Measurements from ENCODE around the gene TAF11L3. TPM values are rescaled to one million over a fixed set of nuclear protein-coding genes. Genes with fewer than 3 reads are reported as not detected.
"Not testable (repeated sequence)": the region's sequence is repeated elsewhere in the genome, so short reads cannot be mapped to it uniquely, and the experiment has no call there.

Gene TAF11L3
- not detected in 2 replicates for total RNA-seq (2014; rRNA removed; shearing (Covaris generic))

DNA sequence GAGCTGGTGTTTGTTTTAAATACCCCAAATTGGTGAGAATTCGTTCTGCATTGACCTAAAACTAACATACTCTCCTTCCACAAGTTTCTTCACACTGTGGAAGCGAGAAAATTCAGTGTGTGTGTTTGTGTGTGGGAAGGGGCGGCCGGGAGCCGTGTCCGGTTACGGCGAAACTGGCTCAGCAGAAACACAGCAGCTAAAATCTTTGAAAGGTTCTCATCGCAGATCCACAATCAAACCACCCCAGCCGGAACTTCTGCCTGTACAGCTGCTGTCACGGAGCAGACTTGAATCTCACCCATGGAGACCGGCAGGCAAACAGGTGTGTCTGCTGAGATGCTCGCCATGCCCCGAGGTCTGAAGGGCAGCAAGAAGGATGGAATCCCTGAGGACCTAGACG, at the start of gene TAF11L3:
TSS of gene TAF11L3 (plus strand) at position 301 of the 400 bp plus-strand sequence.
- H3K36me3 ChIP-seq; DNase-seq; H3K27me3 ChIP-seq; H3K4me3 ChIP-seq; H3K9me3 ChIP-seq (replicated peaks); H3K4me1 ChIP-seq; H3K27ac ChIP-seq: not testable (repeated sequence)

DNA sequence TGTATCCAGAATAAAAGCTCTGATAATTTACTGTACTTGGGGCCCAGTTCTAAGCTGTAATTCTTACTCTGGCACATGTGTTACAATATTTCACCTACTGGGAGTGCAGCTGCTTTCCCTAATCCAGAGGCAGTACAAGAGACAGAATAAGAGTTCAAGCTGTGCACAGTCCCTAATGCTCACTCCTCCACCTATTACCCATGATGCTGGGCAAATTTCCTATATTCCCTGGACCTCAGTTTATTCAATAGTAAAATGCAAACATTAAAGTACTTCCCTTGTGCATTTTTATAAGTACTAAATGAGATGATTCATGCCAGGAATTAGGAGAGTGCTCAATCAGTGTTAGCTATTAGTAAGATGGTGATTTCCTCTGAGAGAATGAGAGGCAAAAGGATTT, 48.1 kb upstream of the TAF11L3 start:
- no peak for DNase-seq
- no peaks in the 10 kb centered on the region for H3K27me3 ChIP-seq
- H3K4me3 ChIP-seq: no peak overlapping the region
- no peaks in the 10 kb centered on the region for H3K36me3 ChIP-seq
- no peaks in the 10 kb centered on the region for H3K9me3 ChIP-seq (replicated peaks)
- no peaks in the 10 kb centered on the region for H3K4me1 ChIP-seq
- H3K27ac ChIP-seq: no peak overlapping the region

DNA sequence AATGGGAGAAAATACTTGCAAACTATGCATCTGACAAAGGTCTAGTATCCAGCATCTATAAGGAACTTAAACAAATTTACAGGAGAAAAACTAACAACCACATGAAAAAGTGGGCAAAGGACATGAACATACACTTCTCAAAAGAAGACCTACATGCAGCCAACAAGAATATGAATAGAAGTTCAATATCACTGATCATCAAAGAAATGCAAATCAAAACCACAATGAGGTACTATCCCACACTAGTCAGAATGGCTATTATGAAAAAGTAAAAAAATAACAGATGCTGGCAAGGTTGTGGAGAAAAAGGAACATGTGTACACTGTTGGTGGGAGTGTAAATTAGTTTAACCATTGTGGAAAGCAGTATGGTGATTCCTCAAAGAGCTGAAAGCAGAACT, 43.1 kb upstream of the TAF11L3 start:
- H3K4me1 ChIP-seq; H3K36me3 ChIP-seq; DNase-seq; H3K4me3 ChIP-seq; H3K9me3 ChIP-seq (replicated peaks); H3K27ac ChIP-seq; H3K27me3 ChIP-seq: not testable (repeated sequence)

DNA sequence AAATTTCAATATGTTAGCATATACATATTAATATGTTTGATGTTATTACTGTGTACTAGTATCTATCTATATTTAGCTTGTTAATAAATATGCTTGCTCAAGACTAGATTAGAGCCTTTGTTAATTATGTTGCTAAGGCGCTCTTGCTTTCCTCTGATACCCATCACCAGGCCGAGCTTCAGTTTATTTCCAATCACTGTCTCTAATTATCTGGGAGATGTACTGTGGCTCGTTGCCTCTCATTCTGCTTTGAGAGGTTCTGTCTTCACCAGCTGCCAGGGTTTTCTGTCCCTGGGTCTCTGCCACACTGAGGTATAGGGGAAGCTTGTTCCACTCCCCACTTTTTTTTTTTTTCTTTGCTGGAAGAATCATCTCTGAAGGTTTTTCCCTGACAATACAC, 41.1 kb upstream of the TAF11L3 start:
- H3K36me3 ChIP-seq: no peaks in the 10 kb centered on the region
- no peak overlapping the region for H3K4me3 ChIP-seq
- no peaks in the 10 kb centered on the region for H3K4me1 ChIP-seq
- no peaks in the 10 kb centered on the region for H3K27me3 ChIP-seq
- H3K27ac ChIP-seq: no peak overlapping the region
- H3K9me3 ChIP-seq (replicated peaks): no peaks in the 10 kb centered on the region
- no peak for DNase-seq

DNA sequence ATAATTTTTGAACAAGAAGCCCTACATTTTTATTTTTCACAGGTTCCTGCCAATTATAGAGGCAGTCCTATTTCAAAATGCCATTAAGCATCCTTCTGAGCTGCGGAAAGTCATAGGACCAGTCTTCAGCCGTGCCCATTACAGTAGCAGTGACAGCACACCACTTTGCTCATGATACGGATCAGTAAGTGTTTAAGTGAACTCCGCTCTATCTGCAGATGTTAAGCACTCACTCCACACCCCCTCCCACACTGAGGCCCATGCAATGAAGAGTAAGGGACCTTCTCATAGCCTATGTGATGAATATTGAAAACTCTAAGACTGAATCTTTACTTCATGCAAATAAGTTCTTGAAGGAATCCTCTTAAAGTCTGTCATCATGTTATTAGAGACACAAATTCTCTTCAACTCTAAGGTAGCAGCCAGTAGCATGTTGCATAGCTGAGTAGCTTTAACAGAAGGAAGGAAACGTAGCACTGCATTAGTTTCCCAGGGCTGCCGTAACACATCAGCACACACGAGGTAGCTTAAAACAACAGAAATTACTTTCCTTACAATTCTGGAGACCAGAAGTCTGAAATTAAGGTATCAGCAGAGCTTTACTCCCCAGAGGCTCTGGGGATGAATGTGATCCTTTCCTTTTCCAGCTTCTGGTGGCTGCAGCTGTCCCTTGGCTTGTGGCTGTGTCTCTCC, 40.4 kb upstream of the TAF11L3 start:
- no peaks in the 10 kb centered on the region for H3K36me3 ChIP-seq
- no peaks in the 10 kb centered on the region for H3K9me3 ChIP-seq (replicated peaks)
- DNase-seq: no peak
- no peak overlapping the region for H3K4me3 ChIP-seq
- H3K4me1 ChIP-seq: no peaks in the 10 kb centered on the region
- H3K27me3 ChIP-seq: no peaks in the 10 kb centered on the region
- H3K27ac ChIP-seq: no peak overlapping the region

DNA sequence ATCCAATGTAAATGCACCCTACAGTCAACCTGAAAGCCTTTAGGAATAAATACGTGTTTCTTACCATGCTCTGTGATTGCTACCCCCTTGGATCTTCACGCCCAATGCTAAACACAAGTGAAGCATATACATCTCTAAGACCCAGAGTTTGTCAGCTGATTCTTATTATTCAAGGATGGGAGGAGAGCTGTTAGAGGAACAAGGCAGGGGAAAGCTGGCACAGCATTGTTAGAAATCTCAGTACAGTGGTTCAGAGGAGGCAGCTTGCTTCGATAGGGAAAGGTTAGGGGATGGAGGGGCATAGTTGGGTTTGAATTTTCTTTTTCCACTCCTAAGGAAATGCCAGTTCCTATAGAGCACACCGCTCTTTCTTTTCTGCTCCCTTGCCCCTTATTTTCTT, 36.8 kb upstream of the TAF11L3 start:
- Histone ChIP-seq H3K9me3 (replicated peaks) (no peaks in the 10 kb centered on the region), H3K27me3 (no peaks in the 10 kb centered on the region), H3K4me3 (no peak overlapping the region), H3K27ac (no peak overlapping the region), H3K4me1 (no peaks in the 10 kb centered on the region), H3K36me3 (no peaks in the 10 kb centered on the region)
- no peak for DNase-seq

DNA sequence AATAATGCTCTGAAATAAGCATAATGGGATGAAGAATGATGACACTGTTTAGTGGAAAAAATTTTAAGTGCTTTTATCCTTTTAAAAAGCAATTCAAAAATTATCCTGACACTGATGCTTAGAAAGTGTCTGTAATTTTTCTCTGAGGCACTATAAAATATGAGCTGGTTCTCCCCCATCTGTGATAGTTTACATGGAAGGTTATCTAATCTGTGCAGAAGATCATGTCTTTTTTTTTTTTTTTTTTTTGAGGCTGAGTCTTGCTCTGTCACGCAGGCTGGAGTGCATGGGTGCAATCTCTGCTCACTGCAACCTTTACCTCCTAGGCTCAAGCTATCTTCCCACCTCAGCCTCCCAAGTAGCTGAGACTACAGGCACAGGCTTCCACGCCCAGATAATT, 35.4 kb upstream of the TAF11L3 start:
- Histone ChIP-seq H3K27me3 (no peaks in the 10 kb centered on the region), H3K27ac (no peak overlapping the region), H3K4me3 (no peak overlapping the region), H3K4me1 (no peaks in the 10 kb centered on the region), H3K9me3 (replicated peaks) (no peaks in the 10 kb centered on the region), H3K36me3 (no peaks in the 10 kb centered on the region)
- DNase-seq: no peak

DNA sequence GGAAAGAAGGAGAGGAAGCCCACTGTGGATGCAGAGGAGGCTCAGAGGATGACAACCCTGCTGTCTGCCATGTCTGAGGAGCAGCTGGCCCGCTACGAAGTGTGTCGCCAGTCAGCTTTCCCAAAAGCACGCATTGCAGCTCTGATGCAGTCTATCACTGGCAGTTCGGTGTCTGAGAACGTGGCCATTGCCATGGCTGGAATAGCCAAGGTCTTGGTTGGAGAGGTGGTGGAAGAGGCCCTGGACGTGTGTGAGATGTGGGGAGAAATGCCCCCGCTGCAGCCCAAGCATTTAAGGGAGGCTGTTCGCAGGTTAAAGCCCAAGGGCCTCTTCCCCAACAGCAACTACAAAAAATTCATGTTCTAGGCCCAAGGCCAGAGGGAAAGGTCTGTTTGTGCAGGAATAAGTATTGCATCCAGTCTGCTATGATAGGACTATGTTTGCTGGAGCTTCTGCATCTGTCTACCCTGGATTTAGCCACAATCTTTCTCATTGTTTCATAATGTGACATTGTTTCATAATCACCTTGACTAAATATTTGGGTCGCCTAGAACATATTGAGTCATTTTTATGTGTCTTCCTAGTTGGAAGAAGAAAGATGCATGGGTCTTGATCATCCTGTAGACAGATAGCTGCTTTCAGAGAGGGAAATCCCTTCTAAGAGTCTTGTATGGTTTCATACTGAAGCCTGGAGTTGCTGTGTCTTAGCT, 31.5 kb upstream of the TAF11L3 start:
- not testable (repeated sequence) for H3K9me3 ChIP-seq (replicated peaks); DNase-seq; H3K36me3 ChIP-seq; H3K4me1 ChIP-seq; H3K27me3 ChIP-seq; H3K27ac ChIP-seq; H3K4me3 ChIP-seq

DNA sequence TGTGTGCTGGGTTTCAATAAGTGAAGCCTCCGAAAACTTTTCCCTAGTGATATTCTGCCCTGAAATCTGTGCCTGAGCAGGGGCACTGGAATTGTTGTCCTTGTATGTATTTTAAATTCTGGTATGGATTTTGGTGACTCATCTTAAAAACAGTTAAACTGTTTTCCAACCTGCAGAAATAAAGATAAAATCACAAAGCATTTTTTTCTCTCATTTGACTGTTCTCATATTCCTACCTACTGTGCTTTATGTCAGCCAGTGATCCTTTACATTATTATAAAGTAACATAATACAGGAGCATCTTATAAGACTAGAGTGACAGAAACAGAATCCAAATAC, 31.0 kb upstream of the TAF11L3 start:
- H3K36me3 ChIP-seq: no peaks in the 10 kb centered on the region
- no peaks in the 10 kb centered on the region for H3K9me3 ChIP-seq (replicated peaks)
- no peak overlapping the region for H3K27ac ChIP-seq
- no peaks in the 10 kb centered on the region for H3K27me3 ChIP-seq
- H3K4me3 ChIP-seq: no peak overlapping the region
- H3K4me1 ChIP-seq: no peaks in the 10 kb centered on the region
- no peak for DNase-seq

DNA sequence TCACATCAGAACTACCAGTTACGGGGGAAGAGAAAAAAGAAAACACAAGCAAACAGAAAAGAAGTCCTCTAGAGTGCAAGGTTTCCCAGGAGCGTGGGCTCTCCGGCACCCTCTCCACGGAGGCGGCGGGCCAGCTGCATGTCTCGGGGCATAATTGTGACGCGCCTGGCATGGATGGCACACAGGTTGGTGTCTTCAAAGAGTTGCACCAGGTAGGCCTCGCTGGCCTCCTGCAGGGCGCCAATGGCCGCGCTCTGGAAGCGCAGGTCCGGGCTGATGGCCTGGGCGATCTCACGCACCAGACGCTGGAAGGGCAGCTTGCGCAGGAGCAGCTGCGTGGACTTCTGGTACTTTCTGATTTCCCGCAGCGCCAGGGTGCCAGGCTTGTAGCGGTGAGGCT, 26.9 kb upstream of the TAF11L3 start:
- not testable (repeated sequence) for H3K27me3 ChIP-seq; H3K9me3 ChIP-seq (replicated peaks); DNase-seq; H3K27ac ChIP-seq; H3K4me1 ChIP-seq; H3K36me3 ChIP-seq; H3K4me3 ChIP-seq

DNA sequence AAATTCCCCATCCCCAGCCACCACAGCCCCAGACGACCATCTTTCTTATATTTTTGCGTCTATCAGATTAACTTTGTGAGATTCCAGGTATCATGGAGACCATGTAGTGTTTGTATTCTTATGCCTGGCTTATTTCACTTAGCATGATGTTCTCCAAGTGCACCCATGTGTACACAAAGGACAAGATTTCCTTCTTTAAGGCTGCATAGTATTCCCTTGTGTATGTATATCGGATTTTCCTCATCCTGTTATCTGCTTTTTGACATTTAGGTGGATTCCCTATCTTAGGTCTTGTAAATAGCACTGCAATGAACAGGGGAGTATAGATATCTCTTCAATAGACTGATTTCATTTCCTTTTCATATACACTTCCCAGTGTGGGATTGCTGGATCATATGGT, 25.4 kb upstream of the TAF11L3 start:
- Histone ChIP-seq H3K27me3 (no peaks in the 10 kb centered on the region), H3K27ac (no peak overlapping the region), H3K4me1 (no peaks in the 10 kb centered on the region), H3K36me3 (no peaks in the 10 kb centered on the region), H3K9me3 (replicated peaks) (no peaks in the 10 kb centered on the region), H3K4me3 (no peak overlapping the region)
- DNase-seq: no peak

DNA sequence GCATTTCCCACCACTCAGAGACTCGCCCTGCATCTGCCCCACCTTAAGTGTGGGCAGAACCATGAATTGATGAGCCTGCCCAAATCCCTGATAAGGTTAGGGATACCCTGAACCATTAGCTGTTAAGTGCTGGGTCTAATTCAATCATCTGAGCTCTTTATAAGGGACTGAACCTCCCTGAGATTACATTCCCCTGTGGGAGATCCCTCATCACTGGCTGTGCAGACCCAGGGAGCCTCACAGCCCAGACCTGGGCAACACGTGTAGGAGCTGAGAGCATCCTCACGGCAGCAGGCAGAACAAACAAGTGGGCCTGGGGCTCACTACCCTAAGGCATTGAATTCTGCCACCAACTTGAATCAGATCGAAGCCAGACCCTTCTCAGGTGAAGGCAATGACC, 20.7 kb upstream of the TAF11L3 start:
- no peak overlapping the region for H3K27ac ChIP-seq
- no peaks in the 10 kb centered on the region for H3K9me3 ChIP-seq (replicated peaks)
- H3K4me1 ChIP-seq: no peaks in the 10 kb centered on the region
- no peak for DNase-seq
- H3K4me3 ChIP-seq: no peak overlapping the region
- H3K27me3 ChIP-seq: no peaks in the 10 kb centered on the region
- no peaks in the 10 kb centered on the region for H3K36me3 ChIP-seq

DNA sequence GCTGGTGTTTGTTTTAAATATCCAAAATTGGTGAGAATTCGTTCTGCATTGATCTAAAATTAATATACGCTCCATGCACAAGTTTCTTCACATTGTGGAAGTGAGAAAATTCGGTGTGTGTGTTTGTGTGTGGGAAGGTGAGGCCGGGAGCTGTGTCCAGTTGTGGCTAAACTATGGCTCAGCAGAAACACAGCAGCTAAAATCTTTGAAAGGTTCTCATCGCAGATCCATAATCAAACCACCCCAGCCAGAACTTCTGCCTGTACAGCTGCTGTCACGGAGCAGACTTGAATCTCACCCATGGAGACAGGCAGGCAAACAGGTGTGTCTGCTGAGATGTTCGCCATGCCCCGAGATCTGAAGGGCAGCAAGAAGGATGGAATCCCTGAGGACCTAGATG, 20.2 kb upstream of the TAF11L3 start, which contains the start of gene TAF11L2:
TSS of gene TAF11L2 (plus strand) at position 301 of the 400 bp plus-strand sequence.
- H3K4me1 ChIP-seq; DNase-seq; H3K36me3 ChIP-seq; H3K9me3 ChIP-seq (replicated peaks); H3K27me3 ChIP-seq; H3K27ac ChIP-seq; H3K4me3 ChIP-seq: not testable (repeated sequence)

DNA sequence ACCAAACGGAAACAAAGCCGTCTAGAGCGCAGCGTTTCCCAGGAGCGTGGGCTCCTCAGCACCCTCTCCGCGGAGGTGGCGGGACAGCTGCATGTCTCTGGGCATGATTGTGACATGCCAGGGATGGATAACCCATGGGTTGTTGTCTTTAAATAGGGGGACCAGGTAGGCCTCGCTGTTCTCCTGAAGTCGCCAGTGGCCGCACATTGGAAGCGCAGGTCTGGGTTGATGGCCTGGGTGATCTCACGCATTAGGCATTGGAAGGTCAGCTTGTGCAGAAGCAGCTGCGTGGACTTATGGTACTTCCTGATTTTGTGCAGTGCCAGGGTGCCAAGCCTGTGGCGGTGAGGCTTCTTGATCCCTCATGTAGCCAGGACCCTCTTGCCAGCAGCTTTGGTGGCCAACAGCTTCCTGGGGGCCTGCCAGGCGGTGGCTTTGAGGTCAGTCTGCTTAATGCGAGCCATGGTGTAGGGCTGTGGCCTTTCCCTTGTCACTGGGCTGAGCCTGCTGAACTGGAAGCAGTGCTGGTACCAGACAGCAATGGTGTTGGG, 6.3 kb upstream of the TAF11L3 start:
- Histone ChIP-seq H3K36me3 (no peaks in the 10 kb centered on the region), H3K27me3 (no peaks in the 10 kb centered on the region), H3K4me1 (no peaks in the 10 kb centered on the region), H3K4me3 (no peak overlapping the region), H3K9me3 (replicated peaks) (no peaks in the 10 kb centered on the region), H3K27ac (no peak overlapping the region)
- DNase-seq: no peak

DNA sequence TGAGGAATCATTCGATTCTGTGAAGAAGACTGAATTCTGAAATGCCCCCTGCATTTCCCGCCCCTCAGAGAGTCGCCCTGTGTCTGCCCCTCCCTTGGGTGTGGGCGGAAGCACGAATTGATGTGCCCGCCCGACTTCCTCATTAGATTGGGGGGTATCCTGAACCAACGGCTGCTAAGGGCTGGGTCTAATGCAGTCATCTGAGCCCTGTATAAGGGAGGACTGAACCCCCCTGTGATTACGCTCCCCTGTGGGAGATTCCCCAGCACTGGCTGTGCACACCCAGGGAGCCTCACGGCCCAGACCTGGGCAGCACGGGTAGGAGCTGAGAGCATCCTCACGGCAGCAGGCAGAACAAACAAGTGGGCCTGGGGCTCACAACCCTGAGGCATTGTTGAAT, 641 bp upstream of the TAF11L3 start:
- not testable (repeated sequence) for H3K4me3 ChIP-seq; H3K27me3 ChIP-seq; H3K9me3 ChIP-seq (replicated peaks); H3K27ac ChIP-seq; H3K4me1 ChIP-seq; H3K36me3 ChIP-seq
- DNase-seq: peak in 1 of 2 experiments; percentile 7

DNA sequence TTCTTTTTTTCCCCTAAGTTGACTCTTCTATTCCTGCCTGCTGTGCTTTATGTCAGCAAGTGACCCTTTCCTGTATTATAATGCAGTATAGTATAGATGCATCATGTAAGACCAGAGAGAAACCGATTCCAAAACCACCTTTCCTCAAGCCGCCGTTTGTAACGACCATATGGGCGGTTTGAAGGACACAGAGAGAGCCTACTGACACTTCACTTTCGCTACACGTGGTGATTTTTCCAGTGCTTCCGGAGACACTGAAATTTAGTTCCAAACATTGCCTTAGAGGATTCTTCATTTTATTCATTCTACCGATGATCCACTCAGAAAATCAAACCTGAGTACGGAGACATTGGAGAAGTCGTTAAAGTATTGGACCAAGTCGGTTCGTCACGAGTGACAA, 1.3 kb downstream of the TAF11L3 start:
- not testable (repeated sequence) for H3K36me3 ChIP-seq; DNase-seq; H3K4me1 ChIP-seq; H3K27me3 ChIP-seq; H3K4me3 ChIP-seq; H3K27ac ChIP-seq; H3K9me3 ChIP-seq (replicated peaks)
